Esophagus squamous epithelium (tissue), 4 donors: ENCODE data around the gene ABCA8.

ENCODE experiments used
- CTCF ChIP-seq, 6 experiments: fragments of 450-650 bp in 4 of 6; fragments of 200-600 bp in 2 of 6; sonication (generic) in 2 of 6; IDR thresholded peaks; one replicate each; pipeline ENCODE4 v1.5.1; 2016 to 2019; ENCODE audit warnings: antibody characterized with exemption in 6 of 6, mild to moderate bottlenecking in 4 of 6, moderate library complexity in 4 of 6
- POLR2A ChIP-seq, 4 donors: fragments of 450-650 bp; IDR thresholded peaks; one replicate each; pipeline ENCODE4 v1.6.1; 2017; ENCODE audit warnings: antibody characterized with exemption in 4 of 4, mild to moderate bottlenecking in 4 of 4, moderate library complexity in 3 of 4

GRCh38 chr17:68892658-68893057, 62.5 kb downstream of the ABCA8 start:
- no peak for TF ChIP-seq CTCF (IDR thresholded peaks at IDR 0.05)
- no peak for TF ChIP-seq POLR2A (IDR thresholded peaks at IDR 0.05)
